Activated CD4-positive, alpha-beta T cell treated with anti-CD3 and anti-CD28 coated beads, Interleukin-2, Interleukin-4, amounts not matched to agents 100 ng/mL and 50 ng/mL, durations not matched to agents 16 hours and 8 hours (primary cell): ENCODE results near the gene PAX5.

ENCODE experiments used
- DNase-seq: peaks from one replicate; pipeline ENCODE4 v3.0.0-alpha.2; 2020; ENCODE audit warnings: low spot score

PAX5 gene

DNA sequence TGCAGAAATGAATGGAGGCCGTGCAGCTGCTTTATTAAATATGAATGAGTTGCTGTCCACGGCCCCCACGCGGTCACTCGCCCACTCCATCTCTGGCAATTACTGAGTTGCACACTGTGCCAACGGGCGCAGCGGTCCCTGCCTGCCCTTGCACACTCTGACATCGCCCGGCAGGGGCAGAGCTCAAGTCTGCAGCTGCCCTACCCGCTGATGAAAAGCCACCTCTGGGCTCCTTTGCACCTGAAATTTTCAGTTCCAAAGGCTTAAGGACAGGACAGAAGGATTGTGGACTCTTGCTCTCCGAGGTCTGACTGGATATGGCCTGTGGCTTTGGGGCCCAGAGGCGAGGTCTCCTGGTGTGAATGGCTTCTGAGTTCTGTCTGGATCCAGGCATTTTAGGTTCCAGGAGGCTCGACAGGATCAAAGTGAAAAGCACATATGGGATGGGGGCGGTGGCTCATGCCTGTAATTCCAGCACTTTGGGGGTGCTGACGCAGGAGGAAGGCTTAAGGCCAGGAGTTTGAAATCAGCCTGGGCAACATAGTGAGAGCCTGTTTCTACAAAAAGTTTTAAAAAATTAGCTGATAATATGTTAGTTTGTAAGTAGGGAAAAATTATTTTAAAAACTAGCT is 201.8 kb downstream of the PAX5 start:
- no peak for DNase-seq

DNA sequence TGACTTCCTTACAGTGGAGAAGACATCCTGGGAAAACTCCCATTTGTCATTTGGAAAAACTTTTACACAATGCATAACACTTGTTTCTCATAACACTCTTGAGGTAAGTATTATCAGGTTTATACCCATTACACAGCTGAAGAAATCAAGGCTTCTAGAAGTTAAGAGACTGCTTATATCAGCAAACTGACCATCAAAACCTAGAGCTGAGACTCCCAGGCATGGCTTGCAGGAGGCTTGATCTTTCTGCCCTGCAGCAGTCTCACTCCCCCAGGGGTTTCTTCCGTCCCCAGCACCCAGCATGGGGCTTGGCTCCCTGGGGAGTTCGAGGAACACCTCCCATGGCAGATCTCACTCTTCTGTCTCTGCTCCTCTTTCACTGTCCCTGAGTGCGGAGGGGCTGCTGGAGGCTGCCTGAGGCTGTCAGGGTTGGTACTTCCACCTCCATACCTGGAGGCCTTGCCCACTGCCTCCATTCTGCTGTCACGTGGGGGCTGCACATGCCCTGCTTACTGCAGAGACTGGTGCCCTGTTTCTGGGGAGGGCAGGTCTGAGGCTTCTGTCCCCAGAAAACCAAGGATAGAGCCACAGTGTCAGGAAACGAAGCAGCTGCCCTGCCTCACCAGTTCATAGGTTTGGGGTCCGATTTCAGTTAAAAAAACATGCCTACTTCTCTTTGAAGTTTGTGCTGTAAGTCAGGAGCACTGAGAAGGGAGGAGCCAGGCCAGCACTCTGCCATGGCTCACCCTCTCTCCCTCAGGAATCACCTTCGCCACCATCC is 202.5 kb downstream of the PAX5 start:
- DNase-seq, result no peak

DNA sequence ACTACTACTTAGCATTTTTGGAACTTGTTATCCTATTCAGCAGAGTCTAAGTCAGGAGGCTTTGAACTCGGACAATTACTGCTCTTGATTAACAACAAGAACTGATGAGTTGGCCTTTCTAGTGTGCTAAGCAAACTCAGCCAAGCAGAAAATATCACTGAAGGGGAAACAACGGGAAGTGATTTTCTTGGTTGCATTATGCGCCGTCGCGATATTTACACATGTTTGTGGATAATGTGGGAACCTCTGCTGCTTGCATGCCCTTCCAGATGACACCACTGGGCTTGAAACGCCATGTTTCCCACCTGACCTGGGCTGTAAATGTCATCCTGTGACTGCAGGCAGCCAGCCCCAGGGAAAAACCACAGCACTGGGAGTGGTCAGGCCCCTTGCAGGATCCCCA is 205.5 kb downstream of the PAX5 start:
- no peak for DNase-seq

DNA sequence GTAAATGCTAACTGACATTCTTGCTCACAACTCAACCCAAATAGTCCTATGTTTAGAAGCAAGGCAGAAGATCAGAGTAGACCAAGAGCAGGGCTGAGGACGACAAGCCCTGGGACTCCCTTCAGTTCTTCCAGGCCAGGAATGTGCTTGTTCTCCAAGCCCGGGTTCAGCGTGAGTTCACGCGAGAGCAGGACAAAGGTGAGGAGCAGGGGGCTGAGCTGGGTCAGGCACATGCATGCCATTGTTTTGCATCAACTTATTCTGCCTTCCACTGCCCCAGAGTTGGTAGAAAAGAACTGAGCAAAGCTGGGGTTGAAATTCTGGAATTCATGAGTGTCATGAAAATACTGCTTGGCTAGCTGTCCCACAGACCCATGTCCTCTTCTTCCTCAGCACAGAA is 206.5 kb downstream of the PAX5 start:
- no peak for DNase-seq

DNA sequence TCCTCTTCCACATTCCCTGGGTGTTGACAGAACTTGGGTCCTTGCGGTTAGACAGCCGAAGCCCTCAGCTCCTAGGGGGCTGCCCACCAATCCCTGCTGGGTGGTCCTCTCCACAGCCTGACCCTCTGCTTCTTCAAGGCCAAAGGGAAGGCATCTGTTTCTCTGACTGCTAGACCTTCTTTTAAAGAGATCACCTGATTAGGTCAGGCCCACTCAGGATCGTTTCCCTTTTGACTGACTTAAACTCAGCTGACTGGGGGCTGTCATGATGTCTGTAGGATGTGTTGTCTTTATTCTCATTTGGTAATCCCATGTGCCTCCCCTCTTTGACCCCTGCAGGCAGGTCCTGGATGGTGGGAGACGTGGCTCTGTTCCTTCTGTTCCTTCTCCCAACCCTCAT is 207.5 kb downstream of the PAX5 start:
- no peak for DNase-seq

DNA sequence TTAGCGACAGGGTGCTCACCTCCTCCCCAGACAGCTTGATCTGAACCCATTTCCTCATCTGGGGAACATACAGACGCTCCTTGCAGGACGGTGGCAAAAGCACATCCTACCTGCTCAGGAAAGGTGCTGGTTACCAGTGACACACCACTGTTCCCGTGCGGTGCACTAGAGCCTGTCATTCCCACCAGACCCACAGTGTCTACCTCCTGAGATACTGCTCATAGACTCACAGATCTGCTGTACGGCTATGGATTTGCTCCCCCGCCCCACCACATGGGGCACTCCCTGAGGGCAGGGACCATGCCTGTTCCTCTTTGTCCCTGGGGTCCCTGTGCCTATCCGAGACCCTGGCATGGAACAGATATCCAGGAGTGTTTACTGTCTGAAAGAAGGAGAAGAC is 208.9 kb downstream of the PAX5 start:
- DNase-seq, result no peak

DNA sequence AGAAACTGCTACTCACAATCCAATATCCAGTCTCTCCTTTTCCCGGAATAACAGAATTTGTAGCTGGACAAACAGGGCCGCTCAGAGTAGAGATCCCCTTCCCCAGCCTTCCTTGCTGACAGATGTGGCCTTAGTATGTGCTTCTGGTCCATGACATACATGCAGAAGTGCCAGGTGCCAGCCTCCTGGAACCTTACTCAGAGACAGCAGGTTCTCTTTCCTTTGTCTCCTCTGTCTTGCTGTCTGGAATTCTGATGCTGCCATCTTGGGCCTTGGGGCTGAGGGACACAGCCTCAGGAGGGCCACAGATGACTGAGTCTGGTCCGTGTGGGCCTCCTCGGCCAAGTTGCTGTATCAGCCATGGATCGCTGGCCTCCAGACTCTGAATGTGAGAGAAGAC is 210.1 kb downstream of the PAX5 start:
- no peak for DNase-seq

DNA sequence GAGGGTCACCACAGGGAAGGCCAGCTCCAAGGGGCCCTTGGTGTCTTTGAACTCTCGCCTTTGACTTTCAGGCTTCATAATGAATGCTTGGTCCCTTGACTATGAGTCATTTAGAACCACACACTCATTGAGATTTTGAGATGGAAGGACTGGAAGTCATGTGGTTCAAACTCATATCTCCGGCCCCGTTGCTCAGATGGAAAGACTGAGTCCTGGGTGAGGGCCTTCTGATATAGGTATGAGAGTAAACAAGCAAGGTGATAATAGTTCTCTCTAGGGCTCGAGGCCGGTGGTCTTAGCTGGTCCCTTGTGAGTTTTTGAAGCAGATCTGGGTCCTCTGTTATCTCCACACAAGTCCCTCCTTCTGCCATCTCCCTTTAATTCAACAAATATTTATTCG is 210.6 kb downstream of the PAX5 start:
- peak; percentile 22 for DNase-seq

DNA sequence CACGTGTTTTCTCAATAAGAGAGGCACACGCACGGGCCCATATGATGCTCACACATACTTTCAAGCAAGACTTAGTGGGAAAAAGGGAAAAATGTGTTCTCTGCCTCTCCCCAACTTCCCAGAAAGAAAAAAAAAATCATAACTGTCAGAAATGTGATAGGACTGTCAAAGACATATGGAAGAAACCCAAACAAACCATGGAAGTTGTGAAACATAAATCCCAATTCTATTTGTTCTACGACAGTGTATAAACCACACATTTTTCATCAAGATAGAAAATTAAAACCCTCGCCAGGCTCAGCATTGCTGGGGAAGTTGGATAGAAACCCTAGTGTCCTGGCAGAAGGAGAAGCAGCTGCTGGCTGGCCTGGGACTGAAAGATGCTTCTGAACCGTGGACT is 211.9 kb downstream of the PAX5 start:
- no peak for DNase-seq

DNA sequence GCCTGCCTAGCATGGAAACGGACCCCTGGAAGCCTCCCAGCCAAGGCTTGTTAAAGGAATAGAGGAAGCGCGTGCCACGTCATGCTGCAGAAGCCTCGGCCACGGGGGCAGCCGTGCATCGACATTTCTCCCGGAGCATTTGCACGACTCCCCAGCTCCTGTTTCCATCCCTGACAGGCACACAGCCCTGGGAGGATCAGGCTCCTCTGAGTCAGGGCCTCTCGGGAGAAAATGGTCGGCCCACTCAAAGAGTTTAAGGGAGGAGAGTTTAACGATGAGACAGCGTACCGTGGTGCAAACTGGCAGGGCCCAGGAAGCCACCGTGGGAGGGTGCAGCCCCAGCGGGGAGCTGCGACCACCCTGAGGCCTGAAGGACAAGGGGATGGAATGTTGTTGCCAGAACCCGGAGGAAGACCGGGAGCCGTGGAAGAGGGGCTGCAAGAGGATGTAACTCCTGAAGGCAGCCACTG is 213.6 kb downstream of the PAX5 start:
- no peak for DNase-seq

DNA sequence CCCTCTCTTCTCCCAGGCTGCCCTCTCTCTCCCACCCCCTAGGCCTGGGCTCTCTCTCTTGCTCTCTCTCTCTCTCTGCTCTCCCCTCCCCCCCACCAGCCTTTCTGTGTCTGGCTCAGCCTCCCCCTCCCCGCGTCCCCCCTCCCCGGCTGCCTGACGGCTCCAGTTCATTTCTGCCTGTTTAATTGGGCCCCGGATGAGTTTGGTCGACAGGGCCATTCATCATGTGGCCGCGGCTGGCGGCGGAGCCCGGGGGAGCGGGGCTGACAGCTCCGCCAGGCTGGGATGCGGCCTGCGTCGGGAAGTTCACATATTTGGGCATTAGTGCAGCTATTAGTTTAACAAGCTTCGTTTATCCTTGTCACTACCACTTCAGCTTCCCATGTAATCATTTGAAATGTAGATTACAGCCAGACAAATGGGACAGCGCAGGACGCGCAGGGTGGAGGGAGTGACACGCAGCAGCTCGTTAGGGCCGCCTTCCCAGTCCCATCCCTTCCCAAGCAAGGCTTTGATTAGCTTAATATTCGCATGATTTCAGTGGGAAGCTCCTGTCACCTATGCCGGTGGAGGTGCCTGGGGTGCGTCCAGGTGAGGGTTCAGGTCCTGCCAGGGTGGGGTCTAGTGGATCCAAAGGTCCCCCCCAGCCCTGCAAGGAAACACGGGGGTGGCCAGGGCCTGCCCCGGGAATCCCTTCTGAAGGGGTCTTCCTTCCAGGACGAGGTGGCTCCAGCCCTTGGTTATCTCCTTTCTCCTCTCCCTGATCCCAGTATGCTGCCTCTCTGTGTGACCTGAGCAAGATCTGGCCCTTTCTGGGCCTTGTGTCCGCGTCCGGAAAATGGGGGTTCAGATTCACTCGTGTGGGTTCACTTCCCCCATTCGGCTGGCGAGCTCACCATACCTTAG is 214.8 kb downstream of the PAX5 start:
- no peak for DNase-seq

DNA sequence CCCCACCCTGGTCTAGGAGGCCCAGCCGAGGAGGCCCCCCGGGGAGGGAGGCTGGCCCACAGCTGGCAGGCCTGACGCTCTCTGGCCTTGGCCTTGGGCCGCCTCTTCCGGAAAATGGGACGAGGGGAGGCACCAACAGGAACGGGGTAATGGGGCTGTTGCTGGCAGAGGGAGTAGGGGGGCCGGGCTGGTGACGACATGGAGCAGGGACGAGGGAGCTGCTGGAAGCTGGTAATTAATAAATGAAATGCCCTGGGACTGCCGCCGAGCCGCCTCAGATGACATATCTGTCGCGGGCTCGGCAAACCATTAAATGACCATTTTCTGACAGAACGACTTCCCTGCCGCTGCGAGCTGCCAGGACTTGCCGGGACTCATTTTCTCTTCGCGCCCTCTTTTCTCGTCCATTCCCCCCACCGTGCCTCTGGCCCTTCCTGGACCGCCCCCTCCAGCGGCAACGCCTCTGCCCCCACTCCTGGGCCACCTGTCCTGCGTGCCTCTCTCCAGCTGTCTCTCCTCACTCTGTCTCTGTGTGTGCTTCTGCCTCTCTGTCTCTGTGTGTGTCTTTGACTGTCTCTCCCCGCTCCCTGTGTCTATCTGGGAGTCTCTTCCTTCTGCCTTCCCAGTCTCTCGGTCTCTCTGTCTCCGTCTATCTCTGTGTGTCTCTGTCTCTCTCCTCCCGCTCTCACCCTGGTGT is 215.7 kb downstream of the PAX5 start:
- no peak for DNase-seq

DNA sequence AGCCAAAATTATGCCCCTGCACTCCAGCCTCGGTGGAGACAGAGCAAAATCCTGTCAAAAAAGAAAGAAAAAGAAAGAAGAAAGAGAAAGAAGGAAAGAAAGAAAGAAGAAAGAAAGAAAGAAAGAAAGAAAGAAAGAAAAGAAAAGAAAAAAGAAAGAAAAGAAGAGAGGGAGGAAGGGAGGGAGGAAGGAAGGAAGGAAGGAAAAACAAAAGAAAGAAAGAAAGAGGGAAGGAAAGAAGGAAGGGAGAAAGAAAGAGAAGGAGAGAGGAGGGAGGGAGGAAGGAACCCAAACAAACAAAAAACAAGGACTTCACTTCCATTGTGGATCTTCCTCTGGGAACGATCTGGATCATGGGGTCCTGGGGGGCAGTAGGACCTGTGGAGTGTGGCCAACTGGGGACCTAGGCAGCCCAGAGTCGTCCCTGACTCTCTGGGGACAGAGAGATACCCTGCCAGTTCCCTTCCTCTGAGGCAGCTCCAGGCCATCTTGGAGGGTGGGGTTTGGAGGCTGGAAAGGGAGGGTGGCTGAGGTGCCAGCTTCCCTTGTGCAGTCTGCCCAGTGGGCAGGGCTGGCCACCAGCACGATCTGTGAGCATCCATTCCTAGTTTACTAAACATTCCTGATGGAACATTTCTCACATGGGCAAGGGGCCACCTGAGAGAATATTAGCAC is 216.8 kb downstream of the PAX5 start:
- DNase-seq, result no peak

DNA sequence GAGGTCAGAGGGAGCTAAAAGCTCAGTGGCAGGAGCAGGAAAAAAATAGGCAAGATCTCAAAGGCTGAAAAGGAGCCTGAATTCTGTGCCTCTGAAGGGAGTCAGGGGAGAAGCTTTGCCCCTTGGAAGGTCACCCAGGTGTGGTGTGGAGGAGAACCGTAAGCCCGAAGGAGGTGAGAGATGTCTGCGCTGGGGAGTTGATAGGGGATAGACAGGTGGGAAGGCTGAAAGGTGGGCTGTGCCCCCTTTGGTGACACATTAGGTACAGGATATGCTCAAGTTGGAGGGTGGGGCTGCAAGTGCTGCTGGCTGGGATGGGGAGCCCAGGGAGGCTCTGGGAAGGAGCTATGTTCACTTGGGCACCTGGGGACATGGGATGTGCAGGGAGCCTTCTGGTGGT is 217.7 kb downstream of the PAX5 start:
- no peak for DNase-seq

DNA sequence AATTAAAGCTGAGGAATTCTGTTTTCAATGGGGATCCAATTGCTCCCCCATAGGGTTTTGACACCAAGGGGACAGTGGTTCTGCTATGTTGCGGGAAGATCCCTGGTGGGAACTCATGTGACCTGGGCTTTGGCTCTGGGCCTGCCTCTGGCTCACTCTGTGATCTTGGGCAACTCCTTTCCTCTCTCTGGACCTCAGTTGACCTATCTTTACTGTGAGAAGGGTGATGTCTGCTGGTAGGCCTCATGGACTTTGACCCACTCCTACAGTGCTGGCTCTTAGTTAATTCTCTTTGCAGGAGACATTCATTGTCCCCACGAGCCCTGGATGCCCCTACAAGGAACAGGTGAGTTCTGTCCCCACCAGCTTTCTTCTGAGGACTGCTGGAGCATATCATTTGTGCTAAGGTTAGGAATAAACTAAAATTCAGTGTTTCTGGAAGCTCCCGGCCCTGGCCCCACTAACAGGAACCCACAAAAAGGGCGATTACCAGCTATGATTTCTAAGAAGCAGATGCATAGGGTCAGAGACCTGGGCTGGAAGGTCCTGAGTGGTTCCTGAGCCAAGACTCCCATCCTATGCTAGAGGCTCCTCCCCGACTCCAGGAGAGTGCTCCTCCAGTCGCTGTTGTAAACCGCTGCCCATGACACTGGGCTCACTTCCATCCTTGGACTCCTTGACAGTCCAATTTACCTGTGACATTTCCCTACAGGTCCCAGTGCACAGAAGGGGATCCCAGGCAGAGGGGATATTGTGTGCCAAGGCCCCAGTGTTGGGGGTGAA is 218.3 kb downstream of the PAX5 start:
- no peak for DNase-seq

DNA sequence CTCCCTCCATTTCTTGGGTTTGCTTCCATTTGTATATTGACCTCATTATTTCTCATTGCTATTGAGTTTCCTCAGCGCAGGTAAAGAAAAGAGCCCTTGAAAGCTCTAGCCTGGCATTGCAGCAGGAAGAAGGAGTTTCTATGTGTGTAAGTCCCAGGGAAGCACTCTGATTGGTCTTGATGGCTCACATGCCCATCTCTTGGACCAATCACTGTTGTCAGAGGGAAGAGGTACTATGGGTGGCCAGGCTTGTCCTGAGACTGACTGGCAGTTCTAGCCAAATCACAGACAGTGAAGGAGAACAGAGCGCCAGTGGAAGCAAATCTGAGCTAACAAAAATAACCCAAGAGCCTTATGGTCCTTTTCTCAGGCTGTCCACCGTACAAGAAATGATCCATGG is 219.0 kb downstream of the PAX5 start:
- no peak for DNase-seq

DNA sequence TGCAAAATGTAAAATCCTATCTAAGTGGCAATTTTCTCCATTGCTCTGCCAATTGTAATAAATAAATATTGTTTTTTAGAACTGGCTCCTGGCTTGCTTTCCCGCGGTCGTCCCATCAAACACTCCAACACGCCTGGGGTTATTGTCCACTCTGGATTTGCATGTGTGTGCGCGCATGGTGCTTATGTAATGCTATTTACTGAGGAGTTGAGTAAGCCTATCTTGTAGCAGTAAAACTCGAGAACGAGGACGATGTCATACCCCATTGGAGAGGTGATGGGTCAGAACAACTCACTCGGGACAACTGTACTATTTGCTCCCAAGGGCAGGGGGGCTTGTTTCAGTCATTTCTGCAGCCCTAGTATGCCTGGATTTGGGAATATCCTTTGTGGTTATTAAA is 220.9 kb downstream of the PAX5 start:
- no peak for DNase-seq

DNA sequence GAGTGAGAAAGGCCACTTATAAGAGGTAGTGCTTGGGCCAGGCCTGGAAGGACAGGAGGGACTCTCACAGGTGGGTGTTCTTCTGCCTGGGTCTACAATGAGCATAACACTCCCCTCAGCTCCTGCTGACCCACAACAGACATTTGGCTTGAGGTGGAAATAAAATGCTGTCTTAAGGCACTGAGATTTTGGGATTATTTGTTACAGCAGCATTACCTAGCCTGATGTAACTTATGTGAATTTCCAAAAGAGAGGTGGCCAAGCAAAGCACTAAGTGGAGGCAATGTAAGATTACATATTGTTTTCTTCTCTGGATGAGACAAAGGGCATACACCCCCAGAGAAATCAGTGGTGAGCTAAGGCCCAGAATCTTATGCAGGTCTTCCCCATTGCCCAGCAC is 221.5 kb downstream of the PAX5 start:
- no peak for DNase-seq

DNA sequence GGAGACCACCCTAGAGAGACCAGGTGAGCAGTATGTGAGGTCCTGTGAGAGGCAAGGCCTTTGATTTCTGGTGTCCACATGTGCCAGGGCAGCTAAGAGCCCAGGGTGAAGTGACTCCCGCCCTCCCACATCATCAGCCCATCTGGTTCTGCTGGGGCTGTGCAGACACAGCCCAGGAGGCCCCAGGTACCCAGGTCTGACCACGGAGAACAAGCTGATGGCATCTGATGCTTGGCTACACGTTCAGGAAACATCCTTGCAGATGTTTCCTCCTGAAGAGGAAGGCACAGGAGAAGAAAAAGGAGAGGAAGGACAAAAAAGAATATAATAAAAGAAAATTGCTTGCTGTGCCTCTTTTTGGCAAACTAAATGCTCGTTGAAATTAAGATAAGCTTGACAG is 225.8 kb downstream of the PAX5 start:
- no peak for DNase-seq

DNA sequence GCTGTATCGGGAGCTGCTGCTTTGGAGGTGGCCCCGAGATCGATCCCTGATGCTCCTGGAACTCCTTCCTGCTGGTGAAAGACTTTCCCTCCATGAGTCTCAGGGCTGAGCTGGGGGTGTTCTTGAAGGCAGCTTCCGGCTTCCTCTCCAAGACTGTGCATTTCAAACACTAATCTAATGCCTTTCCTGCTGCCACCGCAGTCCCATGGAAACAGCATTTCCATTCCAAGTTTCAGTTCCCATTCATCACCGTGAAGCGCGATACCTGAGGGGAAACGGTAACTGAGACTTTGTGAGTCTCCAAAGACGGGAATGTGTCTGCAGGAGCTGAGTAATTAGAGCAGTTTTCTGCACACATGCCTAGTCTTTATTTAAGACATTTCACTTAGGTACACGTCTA is 230.1 kb downstream of the PAX5 start:
- DNase-seq, result no peak
